H9 (cell line): ENCODE results near the gene MCM10. TPM values are rescaled to one million over a fixed set of nuclear protein-coding genes. Genes with fewer than 3 reads are reported as not detected.

Experiments
- DNase-seq: peaks from one replicate; pipeline ENCODE4 v3.0.0-alpha.2; 2017
- H2AFZ ChIP-seq: one replicate; pipeline ENCODE4 v1.6.1; 2013; ENCODE audit warnings: mild to moderate bottlenecking, low read length, control low read depth, moderate library complexity
- H2AK5ac ChIP-seq: 2 replicates; pipeline ENCODE4 v1.6.1; 2013; ENCODE audit warnings: low read length, control low read depth, mixed read lengths; ENCODE audit not compliant: insufficient read length
- H2BK120ac ChIP-seq: one replicate; pipeline ENCODE4 v1.6.1; 2013; ENCODE audit warnings: low read depth, mild to moderate bottlenecking, low read length, control low read depth, inconsistent platforms; ENCODE audit not compliant: poor library complexity, severe bottlenecking
- H2BK12ac ChIP-seq: 2 replicates; pipeline ENCODE4 v1.6.1; 2013; ENCODE audit warnings: low read length, control low read depth, mixed read lengths, low read depth; ENCODE audit not compliant: insufficient read length
- H2BK15ac ChIP-seq: 2 replicates; pipeline ENCODE4 v1.6.1; 2013; ENCODE audit warnings: low read depth, low read length, control low read depth
- H2BK20ac ChIP-seq: one replicate; pipeline ENCODE4 v1.6.1; 2013; ENCODE audit warnings: low read depth, mild to moderate bottlenecking, low read length, control low read depth, inconsistent platforms; ENCODE audit not compliant: poor library complexity, severe bottlenecking
- H2BK5ac ChIP-seq: 2 replicates; pipeline ENCODE4 v1.6.1; 2013; ENCODE audit warnings: low read length, control low read depth, mixed read lengths; ENCODE audit not compliant: insufficient read length
- H3K14ac ChIP-seq: 2 replicates; pipeline ENCODE4 v1.6.1; 2013; ENCODE audit warnings: low read length, control low read depth; ENCODE audit not compliant: insufficient read depth
- H3K18ac ChIP-seq: 2 replicates; pipeline ENCODE4 v1.6.1; 2013; ENCODE audit warnings: low read depth, mild to moderate bottlenecking, mixed read lengths, low read length, control low read depth; ENCODE audit not compliant: insufficient read length
- H3K23ac ChIP-seq: 2 replicates; pipeline ENCODE4 v1.6.1; 2013; ENCODE audit warnings: low read length, control low read depth, mixed read lengths, low read depth; ENCODE audit not compliant: insufficient read length
- H3K23me2 ChIP-seq: 2 replicates; pipeline ENCODE4 v1.6.1; 2013; ENCODE audit warnings: low read depth, mild to moderate bottlenecking, mixed read lengths, low read length, control low read depth; ENCODE audit not compliant: insufficient read length, poor library complexity, severe bottlenecking
- H3K27ac ChIP-seq: 2 replicates; pipeline ENCODE4 v1.5.1; 2013; ENCODE audit warnings: low read length, control low read depth, mixed read lengths, low read depth; ENCODE audit not compliant: insufficient read length
- H3K27me3 ChIP-seq: 2 replicates; pipeline ENCODE4 v1.6.1; 2013; ENCODE audit warnings: low read length, control low read depth, inconsistent platforms; ENCODE audit not compliant: insufficient read depth
- H3K4ac ChIP-seq: 2 replicates; pipeline ENCODE4 v1.6.1; 2013; ENCODE audit warnings: low read depth, mild to moderate bottlenecking, control low read depth, inconsistent platforms, low read length, moderate library complexity
- H3K4me1 ChIP-seq: 2 replicates; pipeline ENCODE4 v1.6.1; 2013; ENCODE audit warnings: low read length, control low read depth, inconsistent platforms; ENCODE audit not compliant: insufficient read depth
- H3K4me2 ChIP-seq: 2 replicates; pipeline ENCODE4 v1.6.1; 2013; ENCODE audit warnings: low read length, control low read depth, mixed read lengths; ENCODE audit not compliant: insufficient read length, insufficient read depth
- H3K56ac ChIP-seq: 2 replicates; pipeline ENCODE4 v1.6.1; 2013; ENCODE audit warnings: low read depth, mild to moderate bottlenecking, mixed read lengths, low read length, control low read depth; ENCODE audit not compliant: insufficient read length
- H3K79me1 ChIP-seq: 2 replicates; pipeline ENCODE4 v1.6.1; 2013; ENCODE audit warnings: low read depth, mild to moderate bottlenecking, moderate library complexity, low read length, control low read depth, inconsistent platforms; ENCODE audit not compliant: insufficient read depth, poor library complexity, severe bottlenecking
- H3K79me2 ChIP-seq: 2 replicates; pipeline ENCODE4 v1.6.1; 2013; ENCODE audit warnings: low read length, control low read depth, inconsistent platforms; ENCODE audit not compliant: insufficient read depth
- H3K9ac ChIP-seq: 2 replicates; pipeline ENCODE4 v1.6.1; 2013; ENCODE audit warnings: low read length, control low read depth, mixed read lengths; ENCODE audit not compliant: insufficient read length; ENCODE audit errors: extremely low read depth
- H3K9me3 ChIP-seq: one replicate; pipeline ENCODE4 v1.6.1; 2013; ENCODE audit warnings: low read depth, low read length, inconsistent platforms; ENCODE audit not compliant: control insufficient read depth
- H3T11ph ChIP-seq: one replicate; pipeline ENCODE4 v1.6.1; 2013; ENCODE audit warnings: mild to moderate bottlenecking, low read length, control low read depth, inconsistent platforms
- H4K20me1 ChIP-seq: one replicate; pipeline ENCODE4 v1.6.1; 2013; ENCODE audit not compliant: control insufficient read depth, insufficient read length, insufficient read depth
- H4K5ac ChIP-seq: 2 replicates; pipeline ENCODE4 v1.6.1; 2013; ENCODE audit warnings: low read depth, mild to moderate bottlenecking, mixed read lengths, low read length, control low read depth; ENCODE audit not compliant: insufficient read length
- H4K8ac ChIP-seq: replicated peaks from 2 replicates; pipeline ENCODE4 v1.6.1; 2013; ENCODE audit warnings: low read length, control low read depth, mixed read lengths, low read depth; ENCODE audit not compliant: insufficient read length
- H4K91ac ChIP-seq: 2 replicates; pipeline ENCODE4 v1.6.1; 2013; ENCODE audit warnings: low read depth, mild to moderate bottlenecking, moderate library complexity, mixed read lengths, low read length, control low read depth; ENCODE audit not compliant: insufficient read length
- H3K27ac Mint-ChIP-seq, 3 experiments: 2 replicates in 2 of 3; 3 replicates in 1 of 3; pipeline ENCODE4 v1.8.0; 2020 to 2021; ENCODE audit warnings: mixed read lengths in 3 of 3, mild to moderate bottlenecking in 1 of 3, moderate library complexity in 1 of 3
- H3K27me3 Mint-ChIP-seq: 2 replicates; pipeline ENCODE4 v1.8.0; 2021; ENCODE audit warnings: low read depth, mild to moderate bottlenecking, moderate library complexity, mixed read lengths
- H3K36me3 Mint-ChIP-seq, 3 experiments: 2 replicates in 2 of 3; 3 replicates in 1 of 3; pipeline ENCODE4 v1.8.0; 2020 to 2021; ENCODE audit warnings: low read depth in 3 of 3, mixed read lengths in 3 of 3; ENCODE audit not compliant: insufficient read depth in 1 of 3
- H3K4me1 Mint-ChIP-seq, 2 experiments: 2 replicates each; pipeline ENCODE4 v1.8.0; 2020; ENCODE audit warnings: mixed read lengths in 2 of 2
- H3K4me3 Mint-ChIP-seq, 2 experiments: 2 replicates in 1 of 2; 3 replicates in 1 of 2; pipeline ENCODE4 v1.8.0; 2020 to 2021; ENCODE audit warnings: mild to moderate bottlenecking in 2 of 2, mixed read lengths in 2 of 2, moderate library complexity in 1 of 2
- H3K9me3 Mint-ChIP-seq, 2 experiments: 2 replicates in 1 of 2; 3 replicates in 1 of 2; pipeline ENCODE4 v1.8.0; 2020; ENCODE audit warnings: mild to moderate bottlenecking in 2 of 2, mixed read lengths in 2 of 2, moderate library complexity in 1 of 2
- CTCF ChIP-seq: fragments of 200-600 bp; sonication (generic); conservative IDR thresholded peaks from 3 replicates; pipeline ENCODE4 v1.8.0; 2021; ENCODE audit warnings: antibody characterized with exemption, mild to moderate bottlenecking
- WGBS: extraction: QIAGEN DNeasy Blood & Tissue Kit; methylation state at CpG from one replicate; pipeline ENCODE4 v1.1.7; 2013; ENCODE audit warnings: missing lambda C conversion rate, low lambda C conversion rate, mixed read lengths; ENCODE audit not compliant: insufficient read length; ENCODE audit errors: extremely low coverage; 5-methylcytosine and 5-hydroxymethylcytosine counted together
- total RNA-seq: library from RNA; stranded (reverse); gene quantifications from 2 replicates; pipeline ENCODE4 v1.2.1, GENCODE V29; 2021

Gene MCM10
- total RNA-seq, 1 experiment from 2014 or later: 67.4 TPM

- no peaks in the 10 kb centered on the region for H3K9me3 ChIP-seq
- no peak overlapping the region for H3K9ac ChIP-seq
- no peak overlapping the region for H2BK15ac ChIP-seq
- H3K18ac ChIP-seq: no peak overlapping the region
- no peak overlapping the region for H2AFZ ChIP-seq
- Mint-ChIP-seq H3K36me3 (peaks cover 5 to 7% (median 6%) of the 10 kb centered on the region in 3 experiments; a peak in 5 of 7 replicates), H3K4me3 (no peak overlapping the region), H3K27me3 (no peaks in the 10 kb centered on the region; the same call in 1 of the 2 replicates), H3K4me1 (peaks cover 5 to 8% of the 10 kb centered on the region in 2 experiments), H3K9me3 (peaks cover 0 to 3% of the 10 kb centered on the region in 2 experiments; a peak in 1 of 5 replicates), H3K27ac (no peak overlapping the region)
- H3K14ac ChIP-seq: no peak overlapping the region
- H4K8ac ChIP-seq: no peak overlapping the region
- no peak overlapping the region for H3K4ac ChIP-seq
- no peaks in the 10 kb centered on the region for H3K27me3 ChIP-seq
- WGBS: no CpG with 5 or more reads among the region's 4 CpGs
- no peak overlapping the region for H2AK5ac ChIP-seq
- H4K20me1 ChIP-seq: no peaks in the 10 kb centered on the region
- H2BK5ac ChIP-seq: no peak overlapping the region
- no peak overlapping the region for H2BK20ac ChIP-seq
- no peak for DNase-seq
- H3K56ac ChIP-seq: no peak overlapping the region
- no peak overlapping the region for H3K4me2 ChIP-seq
- H3K27ac ChIP-seq: no peak overlapping the region
- H4K91ac ChIP-seq: no peak overlapping the region
- no peak overlapping the region for H3K23ac ChIP-seq
- H3K4me1 ChIP-seq: peaks cover 3% of the 10 kb centered on the region; the same call in 1 of the 2 replicates
- no peak overlapping the region for H3T11ph ChIP-seq
- no peak overlapping the region for H2BK12ac ChIP-seq
- H3K79me2 ChIP-seq: no peaks in the 10 kb centered on the region
- no peak for TF ChIP-seq CTCF
- no peak overlapping the region for H2BK120ac ChIP-seq
- no peak overlapping the region for H4K5ac ChIP-seq
- H3K79me1 ChIP-seq: no peaks in the 10 kb centered on the region
- no peaks in the 10 kb centered on the region for H3K23me2 ChIP-seq
Measured at GRCh38 chr10:13218878-13219277, 57.5 kb downstream of the MCM10 start.
